Activated CD4-positive, CD25-positive, alpha-beta regulatory T cell treated with anti-CD3 and anti-CD28 coated beads, Interleukin-2, amount 50 U/mL, for 72 hours (primary cell): ENCODE measurements around the gene SNX5.
"Not testable (repeated sequence)": the region's sequence is repeated elsewhere in the genome, so short reads cannot be mapped to it uniquely, and the experiment has no call there.

Experiments
- DNase-seq: peaks from one replicate; pipeline ENCODE4 v3.0.0; 2021

SNX5 gene

GRCh38 chr20:17992847-17993513 lies 24.4 kb upstream of the SNX5 start:
- no peak for DNase-seq

- DNase-seq = peak; percentile 36
Observed at GRCh38 chr20:17992224-17992637, 23.6 kb upstream of the SNX5 start.

GRCh38 chr20:17990278-17990972 lies 21.8 kb upstream of the SNX5 start:
- DNase-seq = no peak

- DNase-seq = no peak
Observed at GRCh38 chr20:17987988-17988387, 19.4 kb upstream of the SNX5 start.

- no peak for DNase-seq
Observed at GRCh38 chr20:17985388-17986018, 16.9 kb upstream of the SNX5 start.

GRCh38 chr20:17976305-17976704 lies 7.7 kb upstream of the SNX5 start:
- no peak for DNase-seq

- DNase-seq = no peak
Observed at GRCh38 chr20:17972121-17972520, 3.5 kb upstream of the SNX5 start.

GRCh38 chr20:17971300-17972013 lies 2.9 kb upstream of the SNX5 start:
- DNase-seq = no peak

- DNase-seq = peak; percentile 40
Observed at GRCh38 chr20:17969884-17970409, 1.4 kb upstream of the SNX5 start.

GRCh38 chr20:17969278-17969883 lies 787 bp upstream of the SNX5 start:
- no peak for DNase-seq

- no peak for DNase-seq
Observed at GRCh38 chr20:17967521-17968365, 851 bp downstream of the SNX5 start.

- DNase-seq = no peak
Observed at GRCh38 chr20:17966432-17967310, 1.9 kb downstream of the SNX5 start.

GRCh38 chr20:17965042-17965697 lies 3.4 kb downstream of the SNX5 start:
- no peak for DNase-seq

- DNase-seq = no peak
Observed at GRCh38 chr20:17964632-17965031, 4.0 kb downstream of the SNX5 start.

- no peak for DNase-seq
Observed at GRCh38 chr20:17964073-17964472, 4.5 kb downstream of the SNX5 start.

- DNase-seq = no peak
Observed at GRCh38 chr20:17963114-17963897, 5.3 kb downstream of the SNX5 start.

GRCh38 chr20:17961587-17961940 lies 7.0 kb downstream of the SNX5 start:
- no peak for DNase-seq

- no peak for DNase-seq
Observed at GRCh38 chr20:17960927-17961586, 7.5 kb downstream of the SNX5 start.

- not testable (repeated sequence) for DNase-seq
Observed at GRCh38 chr20:17960400-17960885, 8.2 kb downstream of the SNX5 start.
